Measurements from ENCODE around the gene BMPR1B.
"Not testable (repeated sequence)": the region's sequence is repeated elsewhere in the genome, so short reads cannot be mapped to it uniquely, and the experiment has no call there.

The BMPR1B gene

DNA sequence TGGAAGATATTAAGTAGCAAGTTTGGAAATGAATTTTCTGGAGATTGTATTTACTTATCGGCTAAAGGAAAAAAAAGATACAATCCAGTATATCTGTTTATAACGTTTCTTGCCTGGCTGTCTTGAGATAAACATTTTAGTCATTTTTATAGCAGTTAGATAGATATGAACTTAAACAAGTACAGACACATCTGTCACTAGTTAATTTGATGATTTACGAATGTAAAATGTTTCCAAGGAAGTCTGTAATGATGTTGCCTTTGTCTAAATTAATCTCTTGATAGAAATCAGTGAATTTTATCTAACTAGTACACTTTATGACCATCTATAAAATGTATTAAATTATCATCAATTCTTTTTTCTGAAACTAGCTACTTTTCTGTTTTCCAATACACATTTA is 5.7 kb downstream of the BMPR1B start:
- no peak for DNase-seq

DNA sequence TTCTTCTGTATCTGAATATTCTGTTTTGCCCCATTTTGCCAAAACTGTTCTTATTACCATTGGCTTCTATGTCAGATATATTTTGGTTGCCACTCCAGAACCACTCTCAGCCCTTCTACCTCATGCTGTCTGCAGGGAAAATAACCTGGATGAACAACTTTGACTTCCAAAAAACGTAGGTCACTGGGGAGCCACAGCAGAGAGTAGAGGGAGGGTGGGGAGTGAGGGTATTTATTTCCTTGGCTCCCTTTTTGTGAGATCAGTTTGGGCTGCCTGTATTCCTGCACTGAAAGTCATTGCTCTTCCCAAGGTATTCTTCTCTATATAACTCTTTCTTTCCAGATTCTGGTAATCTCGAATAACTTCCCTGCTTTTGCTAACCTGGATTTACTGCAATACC is 6.3 kb downstream of the BMPR1B start:
- DNase-seq = no peak

DNA sequence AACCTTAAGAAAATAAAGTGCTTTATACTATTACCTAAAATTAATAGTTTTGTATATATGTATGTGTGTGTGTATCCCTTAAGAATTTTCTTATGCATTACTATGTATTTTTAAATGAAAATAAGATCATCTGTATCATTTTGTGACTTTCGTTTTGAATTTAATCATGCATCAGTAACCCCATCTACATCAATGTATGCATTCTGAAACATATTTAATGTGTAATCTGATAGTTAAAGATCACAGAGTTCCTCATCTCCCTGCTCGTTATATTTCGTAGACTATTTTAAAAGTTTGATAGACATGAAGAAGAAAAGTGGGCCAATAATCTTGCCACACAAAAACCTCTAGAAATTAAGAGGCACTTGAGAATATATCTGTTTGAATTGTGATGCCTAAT is 7.4 kb downstream of the BMPR1B start:
- no peak for DNase-seq

DNA sequence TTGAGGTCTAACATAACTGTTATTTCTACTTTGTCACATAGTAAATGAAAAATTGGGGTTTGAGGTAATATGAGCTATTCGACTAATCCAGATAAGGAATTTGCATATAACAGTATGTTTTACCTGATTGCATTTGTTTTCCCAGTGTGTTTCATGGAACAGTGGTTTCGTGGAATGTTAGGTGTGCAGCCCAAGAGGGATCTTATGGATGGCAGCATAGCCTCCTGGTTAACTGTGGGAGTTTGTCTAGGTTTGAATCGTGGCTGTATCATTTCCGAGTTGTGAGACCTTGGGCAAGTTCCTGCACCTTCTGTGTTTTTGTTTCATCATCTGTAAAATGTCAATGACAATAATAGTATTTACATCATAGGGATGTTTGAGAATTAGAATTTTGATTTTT is 7.9 kb downstream of the BMPR1B start:
- DNase-seq = no peak

DNA sequence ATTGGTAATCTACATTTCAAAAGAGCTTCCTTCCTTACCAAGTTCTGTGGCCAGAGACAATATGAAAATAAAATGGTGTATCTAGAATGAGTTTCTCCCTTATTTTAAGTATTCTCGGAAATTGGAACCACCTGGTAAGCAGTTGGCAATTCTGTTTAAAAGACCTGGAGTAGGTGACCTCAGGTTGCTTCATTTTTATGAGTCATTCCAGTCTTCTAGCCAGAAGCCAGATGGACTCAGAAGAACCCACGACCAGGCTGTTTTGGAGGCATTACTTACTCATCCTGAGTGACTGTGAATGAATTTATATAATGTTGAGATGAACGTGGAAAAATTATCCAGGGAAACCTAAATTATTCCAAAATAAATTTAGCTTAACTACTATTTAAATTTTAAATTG is 9.1 kb downstream of the BMPR1B start:
- peak; percentile 60 for DNase-seq

DNA sequence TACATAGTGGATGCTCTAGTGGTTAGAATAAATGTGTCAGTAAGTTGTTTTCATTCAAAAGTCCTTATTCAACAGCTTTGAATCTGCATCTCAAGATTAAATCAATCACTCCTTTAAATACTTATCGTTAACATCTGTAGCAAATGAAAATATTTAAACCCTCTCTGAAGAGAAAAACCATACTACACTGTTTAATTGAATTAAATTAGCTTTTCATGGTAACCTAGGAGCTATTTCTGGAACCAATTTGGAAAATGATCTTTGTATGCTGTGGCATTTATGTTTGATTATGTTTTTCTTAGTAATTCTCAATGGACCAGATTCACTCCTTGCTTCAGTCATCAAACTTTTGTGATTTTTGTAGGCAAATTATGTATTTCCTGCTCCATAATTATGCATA is 9.7 kb downstream of the BMPR1B start:
- no peak for DNase-seq

DNA sequence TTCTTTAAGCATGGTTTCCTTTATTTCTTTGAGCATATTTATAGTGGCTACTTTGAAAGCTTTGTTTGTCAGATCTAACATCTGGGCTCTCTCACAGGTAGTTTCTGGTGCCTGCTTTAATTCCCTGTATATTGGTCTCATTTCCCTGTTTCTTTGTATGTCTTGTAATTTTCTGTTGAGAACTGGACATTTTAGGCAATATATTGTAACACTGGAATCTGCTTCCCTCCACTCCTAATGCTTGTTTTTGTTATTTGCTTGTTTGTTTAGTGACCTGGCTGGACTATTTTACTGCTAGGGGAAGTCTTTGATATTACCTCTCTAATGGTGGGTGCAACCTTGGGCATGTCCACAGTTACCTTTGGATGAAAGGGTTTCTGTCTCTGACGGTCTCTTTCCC is 25.0 kb downstream of the BMPR1B start:
- DNase-seq = no peak

DNA sequence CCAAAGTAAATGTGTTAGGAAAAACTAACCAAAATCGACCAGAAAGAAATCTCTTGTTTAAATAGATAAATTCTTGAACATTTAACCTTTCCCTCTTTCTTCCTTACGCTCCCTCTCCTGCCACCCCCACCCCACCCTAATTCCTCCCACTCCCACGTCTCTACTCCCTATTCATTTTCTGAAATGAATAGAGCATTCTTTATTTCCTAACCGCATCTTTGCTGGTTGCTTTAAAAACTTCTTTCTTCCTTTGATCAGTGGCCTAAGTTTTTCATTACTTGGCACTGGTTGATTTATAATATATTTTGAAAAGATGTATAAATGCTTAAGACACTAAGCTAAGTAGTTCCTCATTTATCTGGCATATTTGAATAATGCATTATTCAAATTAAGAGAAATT is 33.9 kb downstream of the BMPR1B start:
- DNase-seq = no peak

DNA sequence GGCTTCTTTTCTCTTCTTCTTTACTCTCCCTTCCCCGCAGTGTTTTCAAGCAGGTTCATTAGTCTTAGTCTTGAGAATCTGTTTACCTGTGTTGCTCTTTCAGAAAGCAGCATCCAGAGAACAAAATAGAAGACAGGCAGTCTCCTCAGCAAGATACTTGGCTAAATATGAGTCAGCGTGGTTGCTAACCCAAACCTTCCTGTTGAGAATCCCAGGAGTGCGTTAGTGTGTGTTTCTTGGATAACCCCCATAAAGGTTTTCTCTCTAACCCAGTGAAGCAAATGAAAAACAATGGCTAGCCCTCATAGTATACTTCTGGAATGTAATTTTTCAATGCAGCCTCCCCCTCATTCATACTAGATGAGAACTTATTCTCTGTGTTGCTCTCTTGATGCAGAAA is 41.1 kb downstream of the BMPR1B start:
- no peak for DNase-seq

DNA sequence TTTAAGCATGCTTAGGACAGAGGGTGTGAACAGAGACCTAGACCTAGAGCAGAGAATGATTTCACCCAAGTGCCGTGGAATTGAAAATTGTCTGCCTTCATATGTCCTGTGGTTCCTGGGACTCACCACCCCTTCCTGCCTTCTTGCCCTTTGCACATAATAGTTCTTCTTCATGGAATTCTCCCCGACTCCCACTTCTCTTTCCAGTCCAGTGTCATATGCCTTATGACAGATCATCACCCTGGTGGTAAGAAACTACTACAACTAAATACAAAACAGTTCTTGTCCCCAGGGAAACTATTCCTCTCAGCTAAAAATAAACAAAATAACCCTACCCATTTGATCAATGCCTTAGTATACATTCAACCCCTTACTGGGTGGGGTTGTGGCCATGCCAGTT is 43.3 kb downstream of the BMPR1B start:
- DNase-seq = no peak

DNA sequence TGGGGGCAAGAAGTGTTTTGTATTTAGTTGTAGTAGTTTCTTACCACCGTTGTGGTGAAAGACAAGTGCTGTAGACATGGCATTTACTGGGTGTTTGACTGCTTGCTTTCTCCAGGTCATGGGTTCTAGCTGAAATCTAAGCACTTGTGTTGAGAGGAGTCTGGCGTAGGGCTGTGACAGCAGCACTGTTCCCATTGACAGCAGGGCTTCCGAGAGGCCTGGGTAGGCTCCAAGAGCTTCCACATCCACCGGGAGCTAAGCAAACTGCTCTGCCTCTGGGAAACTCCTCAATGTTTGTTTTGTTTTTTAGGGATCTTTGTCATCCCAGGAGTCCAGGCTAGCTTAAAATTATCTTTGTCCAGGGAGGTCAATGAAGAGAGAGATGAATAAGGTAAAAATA is 44.3 kb downstream of the BMPR1B start:
- no peak for DNase-seq

DNA sequence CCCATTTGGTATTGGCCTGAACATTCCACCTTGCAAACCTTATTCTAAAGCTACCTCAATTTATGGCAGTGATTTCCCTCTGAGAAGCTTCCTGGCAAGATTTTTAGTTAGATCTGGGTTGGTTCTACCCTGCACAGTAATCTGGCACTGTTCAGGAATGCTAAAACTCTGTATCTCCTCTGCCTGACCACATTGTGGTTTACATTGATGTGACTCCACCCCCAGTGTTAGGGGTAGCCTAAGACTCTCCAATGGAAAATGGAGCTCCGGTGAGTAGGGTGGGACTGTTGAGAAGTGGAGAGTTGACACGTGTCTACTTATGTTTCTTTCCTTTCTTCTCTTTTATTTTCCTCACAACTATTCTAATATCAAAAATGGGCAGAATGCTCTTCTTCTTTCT is 45.4 kb downstream of the BMPR1B start:
- no peak for DNase-seq

DNA sequence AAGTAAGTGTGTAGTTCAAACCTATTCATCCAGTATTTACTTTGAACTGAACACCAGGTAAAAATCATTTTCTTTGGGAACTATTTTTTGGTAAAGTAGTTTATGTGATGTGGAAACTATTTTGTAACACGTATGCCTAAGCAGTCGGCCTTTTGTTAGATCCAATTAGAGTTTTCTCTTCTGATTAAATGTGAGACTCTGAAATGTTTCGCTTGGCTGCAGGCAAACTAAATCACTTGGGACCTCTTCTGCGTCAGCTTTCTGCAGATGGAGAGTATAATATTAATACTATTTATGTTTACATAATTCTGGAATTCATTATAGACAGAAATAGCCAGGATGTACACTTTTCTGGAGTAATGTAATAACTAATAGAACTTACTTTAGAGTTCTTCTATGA is 46.9 kb downstream of the BMPR1B start:
- no peak for DNase-seq

DNA sequence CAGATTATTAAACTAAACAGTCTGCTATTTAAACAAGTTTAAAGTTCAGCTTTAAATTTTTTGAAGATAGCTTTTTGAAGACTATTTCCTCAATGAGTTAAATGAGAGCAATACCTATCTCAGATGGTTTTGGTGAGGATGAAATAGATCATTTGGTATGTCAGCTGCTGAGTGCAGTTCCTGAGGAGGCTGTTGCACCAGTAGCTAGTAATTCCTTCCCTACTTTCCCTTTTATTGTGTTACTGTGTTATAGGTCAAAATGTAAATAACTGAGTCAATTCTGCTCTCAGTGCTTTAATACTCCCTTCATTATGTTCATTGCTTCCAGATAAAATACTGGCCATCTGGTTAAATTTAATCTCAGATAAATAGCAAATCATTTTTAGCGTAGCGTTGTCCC is 48.6 kb downstream of the BMPR1B start:
- DNase-seq = no peak

DNA sequence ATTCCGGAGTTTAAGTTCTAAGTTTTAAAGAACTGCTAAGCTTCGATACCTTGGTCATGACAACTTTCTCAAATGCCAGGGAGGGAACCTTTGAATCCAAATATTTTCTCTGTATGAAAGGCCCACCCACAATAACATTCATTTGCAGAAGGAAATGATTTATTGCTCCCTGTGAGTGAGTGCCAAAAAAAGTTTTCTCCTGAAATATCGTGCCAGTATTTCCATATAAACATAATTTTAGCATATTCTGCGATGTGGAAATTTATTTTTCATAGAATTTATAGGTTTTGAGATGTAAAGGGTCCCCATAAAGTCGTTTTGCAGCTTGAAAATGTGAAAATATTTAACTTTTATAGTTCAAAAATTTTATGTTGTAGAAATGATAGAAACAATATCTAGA is 53.9 kb downstream of the BMPR1B start:
- no peak for DNase-seq

DNA sequence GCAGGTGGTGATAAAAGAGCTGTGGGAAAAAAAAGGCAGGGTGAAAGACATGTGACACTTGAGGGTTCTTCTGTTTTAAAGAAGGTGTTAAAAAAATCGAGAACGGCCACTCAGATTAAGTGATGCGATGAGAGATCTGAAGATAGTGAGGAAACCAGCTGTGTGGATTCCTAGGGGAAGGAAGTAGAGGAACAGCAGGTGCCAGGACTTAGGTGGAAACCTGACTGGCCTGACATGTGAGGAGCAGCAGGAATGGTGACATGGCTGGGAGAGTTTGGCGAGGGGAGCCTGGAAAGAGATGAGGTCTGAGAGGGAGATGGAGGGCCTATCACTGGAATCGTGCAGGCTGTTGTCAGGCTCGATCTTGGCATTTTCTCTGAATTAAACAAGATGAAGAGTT is 55.5 kb downstream of the BMPR1B start:
- no peak for DNase-seq

DNA sequence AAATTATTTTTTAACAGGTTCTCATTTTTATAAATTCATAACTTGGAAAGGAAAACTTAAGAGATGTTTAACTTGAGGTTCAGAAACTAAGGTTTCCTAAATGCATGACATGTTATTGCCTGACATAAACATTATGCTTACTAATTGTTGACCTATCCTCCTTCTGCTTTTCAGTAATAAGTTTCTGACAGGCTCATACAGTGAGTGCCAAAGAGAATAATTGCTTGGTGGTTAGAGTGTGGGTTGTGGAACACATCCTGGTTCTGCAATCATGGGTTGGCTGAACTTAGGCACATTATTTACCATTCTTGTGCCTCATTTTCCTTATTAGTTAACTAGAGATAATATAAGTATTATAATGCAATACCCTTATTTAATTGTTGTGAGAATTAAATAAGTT is 56.5 kb downstream of the BMPR1B start:
- DNase-seq = peak; percentile 13

DNA sequence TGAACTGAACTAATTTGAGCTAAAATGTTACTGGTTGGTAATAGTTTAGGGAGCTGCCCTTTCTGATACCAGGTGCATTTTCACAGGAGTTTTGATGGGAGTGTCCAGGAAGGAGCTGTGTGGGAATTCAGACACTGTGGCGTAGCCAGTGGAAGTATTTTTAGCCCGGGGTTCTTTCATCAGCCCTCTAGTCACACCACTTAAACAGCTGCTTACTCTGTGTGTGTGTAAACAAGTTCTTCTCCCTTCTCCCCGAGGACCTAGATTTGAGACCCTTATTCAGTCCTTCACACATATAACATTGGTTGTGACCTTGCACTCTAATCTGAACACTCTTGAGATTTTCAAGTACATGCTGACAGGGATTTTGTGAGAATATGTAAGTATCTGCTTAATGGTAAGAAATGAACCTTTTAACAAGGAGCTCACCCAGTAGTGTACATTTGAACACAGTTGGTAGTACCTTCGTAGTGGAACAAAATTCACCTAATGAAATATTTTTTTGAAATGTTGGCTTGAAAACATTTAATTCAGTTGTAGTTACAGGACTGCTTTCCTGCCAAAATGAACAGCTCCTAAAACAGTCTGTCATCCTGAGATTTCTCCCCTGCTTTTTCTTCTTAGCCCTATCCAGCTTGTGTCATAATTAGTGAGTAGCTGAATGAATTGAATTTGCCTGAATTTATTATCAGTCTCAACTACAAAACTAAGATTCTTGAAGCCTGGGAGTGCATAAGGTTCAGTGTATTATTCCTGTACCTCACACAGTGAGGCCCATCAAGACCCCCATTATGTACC is 61.8 kb downstream of the BMPR1B start:
- DNase-seq = no peak

DNA sequence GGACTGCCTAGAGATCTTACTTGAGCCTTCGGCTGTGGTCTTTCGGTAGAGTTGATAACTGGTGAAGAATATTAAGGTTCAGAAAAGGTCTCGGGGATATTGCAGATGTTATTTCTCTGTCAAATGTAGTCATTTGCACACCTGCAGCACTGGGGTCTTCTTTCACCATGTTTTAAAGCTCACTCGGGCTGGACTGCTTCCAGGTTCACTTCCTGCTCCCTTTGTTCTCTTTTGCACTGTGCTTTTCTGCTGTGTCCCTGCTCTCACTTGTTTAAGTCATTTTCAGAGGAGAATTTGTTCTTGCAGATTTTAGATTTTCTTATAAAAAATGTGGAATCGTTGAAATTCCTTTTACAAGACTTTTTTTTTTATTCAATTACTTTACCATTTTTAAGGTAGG is 68.5 kb downstream of the BMPR1B start:
- DNase-seq = no peak

DNA sequence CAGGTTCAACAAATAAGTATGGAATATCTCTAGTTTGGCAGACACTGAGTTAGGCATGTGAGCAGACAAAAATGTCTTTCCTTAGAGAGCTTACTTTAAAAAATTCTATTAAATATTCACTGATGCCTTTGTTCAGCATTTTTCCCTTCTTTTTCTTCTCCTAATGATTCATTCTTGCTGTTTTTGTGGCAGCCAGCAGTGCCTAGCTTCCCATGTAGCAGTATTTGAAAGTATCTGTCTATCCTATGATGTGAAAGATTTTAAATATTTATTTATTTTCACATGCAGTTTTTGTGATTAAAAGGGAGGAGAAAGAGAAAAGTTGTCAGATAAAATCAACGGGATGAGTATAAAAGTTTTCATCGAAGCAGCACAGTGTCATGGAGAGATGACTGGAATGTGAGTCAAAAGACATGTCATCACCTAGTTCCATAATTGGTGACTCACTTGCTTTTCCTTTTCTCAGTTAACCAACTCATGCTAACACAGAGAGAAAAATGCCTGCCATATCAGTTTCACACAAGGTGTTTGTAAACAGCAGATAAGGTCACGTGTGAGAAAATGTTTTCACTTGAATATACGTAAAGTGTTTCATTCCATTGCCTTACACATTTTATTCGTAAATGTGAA is 69.8 kb downstream of the BMPR1B start:
- peak; percentile 71 for DNase-seq

DNA sequence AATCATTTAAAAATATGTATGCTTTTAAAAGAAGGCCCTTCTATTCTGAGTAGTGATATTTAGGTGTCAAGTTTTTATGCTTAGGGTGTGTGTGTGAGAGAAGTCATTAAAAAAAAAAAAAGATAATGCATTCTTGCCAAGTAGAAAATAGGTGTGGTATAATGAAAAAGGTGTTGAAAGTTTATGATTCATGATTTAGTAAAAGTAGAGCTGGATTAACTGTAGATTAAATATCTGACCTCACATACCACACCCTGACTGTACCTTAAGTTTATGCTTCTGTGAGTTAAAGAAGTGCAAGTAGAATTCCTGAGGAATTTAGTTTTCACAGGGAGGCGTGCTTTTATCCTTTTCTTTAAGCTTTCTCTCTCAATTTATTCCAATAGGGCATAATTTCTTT is 71.1 kb downstream of the BMPR1B start:
- DNase-seq = no peak

DNA sequence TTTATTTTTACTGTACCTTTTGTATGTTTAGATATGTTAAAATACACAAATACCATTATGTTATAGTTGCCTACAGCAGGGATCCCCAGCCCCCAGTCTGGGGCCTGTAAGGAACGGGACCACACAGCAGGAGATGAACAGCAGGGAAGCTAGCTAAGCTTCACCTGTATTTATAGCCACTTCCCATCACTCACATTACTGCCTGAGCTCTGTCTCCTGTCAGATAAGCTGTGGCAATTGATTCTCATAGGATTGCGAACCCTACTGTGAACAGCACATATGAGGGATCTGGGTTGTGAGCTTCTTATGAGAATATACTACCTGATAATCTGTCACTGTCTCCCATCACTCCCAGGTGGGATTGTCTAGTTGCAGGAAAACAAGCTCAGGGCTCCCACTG is 73.9 kb downstream of the BMPR1B start:
- DNase-seq = no peak

DNA sequence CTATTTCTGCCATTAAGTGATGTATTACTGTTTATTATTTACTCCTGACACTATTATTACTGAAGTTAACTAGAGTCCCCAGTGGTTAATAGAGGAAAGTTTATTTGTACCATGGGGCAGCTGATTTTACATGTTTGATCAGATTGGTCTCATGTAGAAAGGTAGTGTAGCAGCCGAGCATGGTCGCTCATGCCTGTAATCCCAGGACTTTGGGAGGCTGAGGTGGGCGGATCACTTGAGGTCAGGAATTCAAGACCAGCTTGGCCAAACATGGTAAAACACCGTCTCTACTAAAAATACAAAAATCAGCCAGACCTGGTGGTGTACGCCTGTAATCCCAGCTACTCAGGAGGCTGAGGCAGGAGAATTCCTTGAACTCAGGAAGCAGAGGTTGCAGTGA is 74.6 kb downstream of the BMPR1B start:
- DNase-seq = not testable (repeated sequence)

DNA sequence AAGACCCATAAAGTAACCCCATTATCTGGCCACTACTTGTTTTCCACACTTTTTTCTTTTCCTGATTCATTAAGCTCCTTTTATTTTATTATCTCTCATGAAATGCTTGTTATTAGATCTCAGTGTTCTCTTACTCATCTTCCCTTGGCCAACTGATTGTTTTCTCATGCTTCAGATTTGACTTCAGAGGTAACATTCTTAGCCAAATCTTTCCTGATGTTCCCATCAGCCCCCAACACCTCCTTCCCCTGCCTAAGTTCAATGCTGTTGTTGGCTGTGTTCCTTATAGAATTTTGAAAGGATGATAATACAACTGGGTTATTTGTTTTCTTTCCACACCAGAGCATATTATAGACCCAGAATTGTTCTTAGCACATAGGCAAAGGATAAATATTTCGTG is 75.6 kb downstream of the BMPR1B start:
- no peak for DNase-seq

DNA sequence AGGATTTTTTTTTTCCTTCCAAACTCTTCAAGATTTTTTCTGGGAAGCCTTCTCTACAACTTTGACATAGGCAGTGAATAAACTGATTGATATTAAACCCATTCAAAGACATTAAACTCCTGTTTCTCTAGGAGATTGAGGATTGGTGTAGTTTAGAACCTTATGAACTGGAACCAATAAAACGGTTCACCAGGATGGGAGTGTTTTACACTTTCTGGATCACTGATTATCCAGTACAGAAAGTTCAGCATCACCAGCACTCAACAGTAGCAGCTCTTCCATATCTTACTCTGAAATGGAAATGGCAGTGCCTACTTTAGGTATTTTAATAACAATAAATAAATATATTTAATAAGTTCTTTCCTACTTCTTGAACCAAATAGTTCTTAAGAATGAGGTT is 76.7 kb downstream of the BMPR1B start:
- no peak for DNase-seq
